ENCODE results near the gene RNF217. TPM values are rescaled to one million over a fixed set of nuclear protein-coding genes. Genes with fewer than 3 reads are reported as not detected.

The RNF217 gene
- total RNA-seq, 3 donors from 2014 or later (not counting 1 experiment from before 2014, with no cell fraction given), result 3.3 to 9.5 (median 4.4) TPM

DNA sequence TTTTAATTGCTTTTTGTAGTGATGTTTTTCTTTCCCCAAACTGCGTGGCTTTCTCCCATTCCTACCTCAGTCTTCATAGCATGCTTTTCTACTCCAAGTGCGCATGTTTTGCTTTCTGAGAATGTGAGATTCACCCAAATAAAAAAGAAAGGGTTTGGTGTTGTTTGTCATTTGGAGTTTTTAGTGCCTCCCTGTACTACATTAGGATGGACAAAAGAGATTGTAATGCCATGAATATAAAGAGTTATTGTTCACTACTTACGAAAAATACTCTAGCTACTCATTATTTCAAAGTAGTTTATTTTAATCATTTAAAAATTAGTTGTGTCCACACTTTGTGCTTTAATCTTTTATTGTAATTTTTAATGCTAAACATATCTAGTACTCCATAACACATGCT lies 81.8 kb downstream of the RNF217 start:
- H3K27me3 ChIP-seq (ENCODE audit: control insufficient read depth, insufficient read depth, low read length), result no peaks in the 10 kb centered on the region
- no peak overlapping the region for H3K4me3 ChIP-seq (ENCODE audit: low read length)
- no peaks in the 10 kb centered on the region for H3K9me3 ChIP-seq (ENCODE audit: control insufficient read depth, insufficient read depth, low read length)
- H3K4me3 Mint-ChIP-seq, result no peak overlapping the region
- no peak for DNase-seq
- H3K4me1 ChIP-seq (ENCODE audit: control insufficient read depth, insufficient read depth, low read length), result no peaks in the 10 kb centered on the region
- H3K36me3 ChIP-seq (ENCODE audit: control insufficient read depth, insufficient read depth, low read length), result no peaks in the 10 kb centered on the region
- no peaks in the 10 kb centered on the region for H3K27me3 Mint-ChIP-seq (ENCODE audit: low read depth in 2 of 2)
- no peak overlapping the region for H3K27ac ChIP-seq (ENCODE audit: low read length)
- intact Hi-C loops (cut with micrococcal nuclease), result no loop called here
- WGBS (ENCODE audit: insufficient coverage), result no CpG with 5 or more reads among the region's 3 CpGs
- H3K9me3 Mint-ChIP-seq, result no peaks in the 10 kb centered on the region
- ATAC-seq, result no peak
- no peaks in the 10 kb centered on the region for H3K36me3 Mint-ChIP-seq
- TF ChIP-seq, protein P1, sequence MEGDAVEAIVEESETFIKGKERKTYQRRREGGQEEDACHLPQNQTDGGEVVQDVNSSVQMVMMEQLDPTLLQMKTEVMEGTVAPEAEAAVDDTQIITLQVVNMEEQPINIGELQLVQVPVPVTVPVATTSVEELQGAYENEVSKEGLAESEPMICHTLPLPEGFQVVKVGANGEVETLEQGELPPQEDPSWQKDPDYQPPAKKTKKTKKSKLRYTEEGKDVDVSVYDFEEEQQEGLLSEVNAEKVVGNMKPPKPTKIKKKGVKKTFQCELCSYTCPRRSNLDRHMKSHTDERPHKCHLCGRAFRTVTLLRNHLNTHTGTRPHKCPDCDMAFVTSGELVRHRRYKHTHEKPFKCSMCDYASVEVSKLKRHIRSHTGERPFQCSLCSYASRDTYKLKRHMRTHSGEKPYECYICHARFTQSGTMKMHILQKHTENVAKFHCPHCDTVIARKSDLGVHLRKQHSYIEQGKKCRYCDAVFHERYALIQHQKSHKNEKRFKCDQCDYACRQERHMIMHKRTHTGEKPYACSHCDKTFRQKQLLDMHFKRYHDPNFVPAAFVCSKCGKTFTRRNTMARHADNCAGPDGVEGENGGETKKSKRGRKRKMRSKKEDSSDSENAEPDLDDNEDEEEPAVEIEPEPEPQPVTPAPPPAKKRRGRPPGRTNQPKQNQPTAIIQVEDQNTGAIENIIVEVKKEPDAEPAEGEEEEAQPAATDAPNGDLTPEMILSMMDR (IDR thresholded peaks at IDR 0.05), result no peak
- no peaks in the 10 kb centered on the region for H3K4me1 Mint-ChIP-seq
- no peak overlapping the region for H3K27ac Mint-ChIP-seq

DNA sequence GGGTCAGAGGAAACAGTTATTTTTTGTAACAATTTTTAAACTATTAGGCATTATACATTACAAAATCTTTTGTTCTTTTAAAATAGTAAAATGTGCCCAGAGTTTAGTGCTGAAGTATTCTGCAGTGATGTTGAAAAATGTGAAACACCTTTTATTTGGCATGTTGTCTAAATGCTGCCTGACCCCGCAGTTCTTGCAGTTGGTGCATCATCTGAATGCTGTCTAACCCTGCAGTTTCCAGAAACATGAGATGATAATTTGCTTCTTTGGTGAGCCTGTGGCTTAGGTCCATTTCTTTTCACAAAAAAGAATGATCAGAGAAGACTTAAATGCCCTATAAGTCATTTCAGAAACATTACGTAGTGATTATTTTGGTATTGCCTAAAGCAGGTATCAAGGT lies 82.4 kb downstream of the RNF217 start:
- Mint-ChIP-seq H3K4me3 (no peak overlapping the region), H3K9me3 (no peaks in the 10 kb centered on the region), H3K4me1 (no peaks in the 10 kb centered on the region), H3K36me3 (no peaks in the 10 kb centered on the region), H3K27me3 (ENCODE audit: low read depth in 2 of 2) (peaks cover 0 to 3% of the 10 kb centered on the region in 2 donors), H3K27ac (no peak overlapping the region)
- 82% methylated on average over 1 of the region's 2 CpGs for WGBS (ENCODE audit: insufficient coverage)
- H3K4me1 ChIP-seq (ENCODE audit: control insufficient read depth, insufficient read depth, low read length), result no peaks in the 10 kb centered on the region
- TF ChIP-seq, protein P1 (IDR thresholded peaks at IDR 0.05), result no peak
- H3K27ac ChIP-seq (ENCODE audit: low read length), result no peak overlapping the region
- DNase-seq (no peak), ATAC-seq (no peak)
- H3K27me3 ChIP-seq (ENCODE audit: control insufficient read depth, insufficient read depth, low read length), result no peaks in the 10 kb centered on the region
- H3K36me3 ChIP-seq (ENCODE audit: control insufficient read depth, insufficient read depth, low read length), result no peaks in the 10 kb centered on the region
- intact Hi-C loops (cut with micrococcal nuclease), result no loop called here
- no peaks in the 10 kb centered on the region for H3K9me3 ChIP-seq (ENCODE audit: control insufficient read depth, insufficient read depth, low read length)
- no peak overlapping the region for H3K4me3 ChIP-seq (ENCODE audit: low read length)

- H3K9me3 ChIP-seq (ENCODE audit: control insufficient read depth, insufficient read depth, low read length), result no peaks in the 10 kb centered on the region
- H3K27me3 ChIP-seq (ENCODE audit: control insufficient read depth, insufficient read depth, low read length), result no peaks in the 10 kb centered on the region
- TF ChIP-seq, protein P1 (IDR thresholded peaks at IDR 0.05), result no peak
- Mint-ChIP-seq H3K4me3 (no peak overlapping the region), H3K27me3 (ENCODE audit: low read depth in 2 of 2) (peaks cover 0 to 5% of the 10 kb centered on the region in 2 donors), H3K9me3 (no peaks in the 10 kb centered on the region), H3K36me3 (no peaks in the 10 kb centered on the region), H3K4me1 (no peaks in the 10 kb centered on the region), H3K27ac (no peak overlapping the region)
- H3K27ac ChIP-seq (ENCODE audit: low read length), result no peak overlapping the region
- DNase-seq, result no peak
- no peaks in the 10 kb centered on the region for H3K4me1 ChIP-seq (ENCODE audit: control insufficient read depth, insufficient read depth, low read length)
- intact Hi-C loops (cut with micrococcal nuclease), result no loop called here
- no peak for ATAC-seq
- H3K36me3 ChIP-seq (ENCODE audit: control insufficient read depth, insufficient read depth, low read length), result no peaks in the 10 kb centered on the region
- H3K4me3 ChIP-seq (ENCODE audit: low read length), result no peak overlapping the region
- 87% methylated on average over 7 of the region's 7 CpGs for WGBS (ENCODE audit: insufficient coverage)
These were observed 84.1 kb downstream of the RNF217 start for GRCh38 chr6:125046107-125046925.

DNA sequence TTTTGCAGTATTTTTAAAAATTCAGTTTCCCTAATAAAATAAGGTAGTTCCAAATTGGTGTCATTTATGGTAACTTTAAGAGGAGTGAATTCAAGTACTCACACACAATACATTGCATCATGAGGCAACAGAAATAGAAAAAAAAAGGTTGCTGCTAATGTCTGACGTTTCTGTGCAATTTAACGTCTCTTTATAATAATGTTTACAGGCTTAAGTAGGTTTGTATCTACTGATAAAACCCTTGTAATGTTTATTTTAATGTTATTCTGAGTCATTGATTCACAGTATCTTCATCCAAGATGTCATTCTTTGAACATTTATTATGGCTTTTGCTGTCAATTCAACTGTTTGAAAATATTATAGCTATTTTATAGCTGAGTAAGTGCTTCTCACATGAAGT lies 86.0 kb downstream of the RNF217 start:
- TF ChIP-seq, protein P1 (IDR thresholded peaks at IDR 0.05), result no peak
- Histone ChIP-seq H3K4me1 (ENCODE audit: control insufficient read depth, insufficient read depth, low read length) (no peaks in the 10 kb centered on the region), H3K36me3 (ENCODE audit: control insufficient read depth, insufficient read depth, low read length) (no peaks in the 10 kb centered on the region), H3K27me3 (ENCODE audit: control insufficient read depth, insufficient read depth, low read length) (no peaks in the 10 kb centered on the region), H3K4me3 (ENCODE audit: low read length) (no peak overlapping the region), H3K9me3 (ENCODE audit: control insufficient read depth, insufficient read depth, low read length) (no peaks in the 10 kb centered on the region), H3K27ac (ENCODE audit: low read length) (no peak overlapping the region)
- H3K9me3 Mint-ChIP-seq, result no peaks in the 10 kb centered on the region
- no peaks in the 10 kb centered on the region for H3K36me3 Mint-ChIP-seq
- peaks cover 0 to 7% of the 10 kb centered on the region in 2 donors for H3K4me1 Mint-ChIP-seq
- no peak for DNase-seq
- WGBS (ENCODE audit: insufficient coverage), result no CpG with 5 or more reads among the region's 2 CpGs
- H3K27ac Mint-ChIP-seq, result no peak overlapping the region
- no peak overlapping the region for H3K4me3 Mint-ChIP-seq
- H3K27me3 Mint-ChIP-seq (ENCODE audit: low read depth in 2 of 2), result peaks cover 0 to 5% of the 10 kb centered on the region in 2 donors
- intact Hi-C loops (cut with micrococcal nuclease), result no loop called here
- no peak for ATAC-seq
